SH-SY5Y (cell line): ENCODE results near the gene DLGAP3.

ENCODE experiments used
- GATA2 ChIP-seq: IDR thresholded peaks from 2 replicates; pipeline ENCODE4 v1.6.1; 2011; ENCODE audit warnings: mild to moderate bottlenecking, low read depth, low read length
- GATA3 ChIP-seq: IDR thresholded peaks from 2 replicates; pipeline ENCODE4 v1.6.1; 2011; ENCODE audit warnings: low read depth, mild to moderate bottlenecking, low read length, moderate library complexity

DLGAP3 gene

DNA sequence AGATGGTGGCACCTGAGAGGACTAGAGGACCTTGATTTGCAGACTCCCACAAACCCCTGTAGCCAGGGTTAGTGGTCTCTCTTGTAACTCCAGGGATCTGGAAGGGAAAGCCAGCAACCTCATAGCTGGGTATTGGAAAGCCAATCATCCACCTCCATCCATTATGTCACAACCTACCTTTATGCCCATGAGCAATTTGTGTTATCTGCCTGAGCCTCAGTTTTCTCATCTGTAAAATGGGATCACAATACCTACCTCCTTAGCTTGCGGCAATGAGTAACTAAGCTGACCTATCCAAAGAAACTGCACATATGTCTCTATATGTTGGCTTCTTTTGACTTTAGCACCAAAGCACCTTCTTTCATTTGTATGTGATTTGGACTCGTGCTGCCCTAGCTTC lies 14.5 kb downstream of the DLGAP3 start:
- no peak for TF ChIP-seq GATA3
- TF ChIP-seq GATA2 = no peak

DNA sequence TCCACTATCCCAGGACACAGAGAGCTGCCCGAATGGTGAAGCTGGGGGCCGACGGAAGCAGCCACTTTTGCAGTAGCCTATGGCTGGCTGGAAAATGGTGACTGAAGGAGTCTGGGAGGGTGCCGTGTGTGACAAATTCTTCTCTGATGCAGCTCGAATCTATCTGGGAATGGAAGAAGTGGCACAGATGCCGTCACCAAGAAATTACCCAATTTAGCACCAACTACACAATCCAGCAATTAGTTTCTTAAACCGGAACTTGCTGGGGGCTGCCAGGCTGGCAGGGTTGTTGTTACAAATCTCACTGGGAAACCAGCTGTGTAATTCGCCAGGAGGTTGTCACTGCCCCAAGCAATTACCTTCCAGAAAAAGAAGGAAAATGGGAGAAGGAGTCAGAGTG lies 18.0 kb downstream of the DLGAP3 start:
- no peak for TF ChIP-seq GATA2
- TF ChIP-seq GATA3 = no peak

DNA sequence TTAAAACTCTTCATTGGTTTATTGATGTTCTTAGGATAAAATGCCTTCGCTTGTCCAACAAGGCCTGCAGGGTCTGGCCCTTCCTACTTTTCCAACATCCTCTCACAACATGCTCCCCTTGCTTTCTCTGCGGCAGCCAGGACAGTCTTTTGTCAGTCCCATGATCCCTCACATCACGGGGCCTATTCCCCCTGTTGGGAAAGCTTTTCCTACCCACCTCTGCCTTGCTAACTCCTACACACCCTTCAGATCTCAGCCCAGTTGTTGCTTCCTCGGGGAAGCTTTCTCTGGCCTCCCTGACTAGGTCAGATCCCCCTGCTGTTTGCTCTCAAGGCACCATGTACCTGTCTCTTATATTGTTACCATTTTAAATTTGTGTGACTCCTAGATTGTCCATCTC lies 19.0 kb downstream of the DLGAP3 start:
- TF ChIP-seq GATA2 (no peak), GATA3 (no peak)

DNA sequence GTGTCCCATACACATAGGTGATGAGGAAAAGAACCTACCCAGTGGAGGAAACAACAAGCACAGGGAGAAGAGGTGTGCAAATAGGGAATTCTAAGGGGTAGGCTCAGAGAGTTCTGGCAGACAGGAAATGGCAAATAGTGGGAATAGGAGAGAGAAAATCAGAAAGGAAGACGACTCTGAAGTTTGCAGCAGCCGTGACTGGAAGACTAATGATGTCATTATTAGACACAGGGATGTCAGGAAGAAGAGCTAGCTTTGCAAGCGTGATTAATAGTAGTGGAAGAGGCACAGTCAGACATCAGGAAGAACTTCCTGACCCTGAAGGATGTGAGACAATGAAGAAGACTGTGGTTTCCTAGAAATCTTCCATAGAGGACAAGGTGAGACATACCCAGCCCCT lies 21.1 kb downstream of the DLGAP3 start:
- TF ChIP-seq GATA3 (no peak), GATA2 (no peak)

DNA sequence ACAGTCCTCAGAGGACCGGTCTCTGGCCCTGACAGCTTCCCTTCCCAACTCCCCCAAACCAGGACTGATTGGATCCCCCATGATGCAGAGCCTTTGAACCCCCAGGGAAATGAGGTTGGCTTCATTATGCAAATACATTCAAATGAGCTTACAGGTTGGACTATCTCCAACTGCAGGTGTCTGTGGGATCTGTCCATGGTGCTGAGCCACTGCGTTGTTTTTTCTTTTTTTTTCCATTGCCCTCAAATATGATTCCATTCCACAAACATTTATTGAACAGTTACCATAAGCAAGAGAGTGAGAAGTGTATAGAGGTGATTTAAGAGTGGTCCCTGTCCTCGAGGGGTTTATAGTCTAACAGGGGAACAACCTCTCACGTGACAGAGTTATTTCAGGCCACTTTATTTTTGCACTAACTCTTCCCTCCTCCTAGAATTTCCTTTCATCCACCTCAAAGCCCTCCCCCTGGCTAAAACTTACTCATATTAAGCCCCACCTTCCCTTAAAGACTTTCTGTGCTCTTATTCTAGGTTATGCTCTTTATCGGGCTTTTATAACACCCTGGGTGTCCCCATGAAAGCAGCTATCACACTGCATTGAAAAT lies 21.9 kb downstream of the DLGAP3 start:
- TF ChIP-seq GATA2 = no peak
- no peak for TF ChIP-seq GATA3

DNA sequence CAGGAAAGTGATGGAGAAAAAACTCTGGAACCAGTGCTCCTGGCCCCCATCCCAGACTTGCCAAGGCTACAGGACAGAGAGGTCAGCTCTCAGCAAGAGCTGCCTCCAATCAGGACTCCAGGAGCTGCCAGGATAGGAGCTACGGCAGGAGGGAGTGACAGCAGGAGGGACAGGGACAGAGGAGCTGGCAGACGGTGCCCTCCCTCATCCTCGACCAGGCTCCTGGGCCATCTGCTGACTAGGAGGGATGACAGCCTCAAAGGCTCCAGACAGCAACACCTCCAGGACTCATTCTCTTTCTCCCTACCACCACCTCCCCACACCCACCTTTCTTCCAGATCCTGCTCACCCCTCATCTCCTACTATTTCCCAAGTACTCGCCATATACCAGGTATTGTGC lies 22.7 kb downstream of the DLGAP3 start:
- TF ChIP-seq GATA2 (no peak), GATA3 (no peak)

DNA sequence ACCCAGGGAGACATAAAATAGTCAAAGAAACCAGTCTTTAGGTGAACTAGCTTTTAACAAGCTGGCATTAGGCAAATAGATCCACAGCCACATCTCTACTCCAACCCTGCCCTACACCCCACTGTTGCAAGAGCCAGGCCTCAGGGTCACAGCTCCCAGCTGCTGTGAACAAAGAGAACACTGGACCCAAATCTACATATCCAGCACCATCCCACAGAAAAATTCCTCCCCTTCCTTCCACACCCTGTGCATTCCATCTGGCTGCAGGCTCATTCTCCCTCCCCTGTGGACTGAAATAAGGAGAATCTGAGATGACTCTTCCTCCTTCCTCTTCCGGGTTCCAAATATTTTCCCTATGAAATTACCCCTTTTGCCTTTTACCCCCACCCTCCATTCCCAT lies 23.2 kb downstream of the DLGAP3 start:
- TF ChIP-seq GATA3 = no peak
- no peak for TF ChIP-seq GATA2

DNA sequence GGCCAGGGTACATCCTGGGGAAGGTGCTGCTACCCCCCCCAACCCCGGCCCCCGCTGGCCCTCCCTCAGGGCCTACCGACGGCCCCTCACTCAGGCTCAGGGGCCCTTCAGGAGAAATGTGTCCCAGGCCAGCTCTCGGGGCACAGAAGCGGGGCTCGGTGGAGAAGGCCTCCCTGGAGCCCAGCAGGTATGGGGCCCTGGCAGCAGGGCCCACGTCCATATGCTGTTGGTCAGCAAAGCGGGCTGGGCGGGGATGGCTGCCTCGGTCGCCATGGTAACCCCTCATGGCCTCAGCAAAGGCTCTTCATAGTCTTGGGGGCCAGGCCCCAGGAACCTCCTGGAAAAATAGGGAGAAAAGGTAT lies 24.4 kb downstream of the DLGAP3 start:
- TF ChIP-seq GATA3 (no peak), GATA2 (no peak)

DNA sequence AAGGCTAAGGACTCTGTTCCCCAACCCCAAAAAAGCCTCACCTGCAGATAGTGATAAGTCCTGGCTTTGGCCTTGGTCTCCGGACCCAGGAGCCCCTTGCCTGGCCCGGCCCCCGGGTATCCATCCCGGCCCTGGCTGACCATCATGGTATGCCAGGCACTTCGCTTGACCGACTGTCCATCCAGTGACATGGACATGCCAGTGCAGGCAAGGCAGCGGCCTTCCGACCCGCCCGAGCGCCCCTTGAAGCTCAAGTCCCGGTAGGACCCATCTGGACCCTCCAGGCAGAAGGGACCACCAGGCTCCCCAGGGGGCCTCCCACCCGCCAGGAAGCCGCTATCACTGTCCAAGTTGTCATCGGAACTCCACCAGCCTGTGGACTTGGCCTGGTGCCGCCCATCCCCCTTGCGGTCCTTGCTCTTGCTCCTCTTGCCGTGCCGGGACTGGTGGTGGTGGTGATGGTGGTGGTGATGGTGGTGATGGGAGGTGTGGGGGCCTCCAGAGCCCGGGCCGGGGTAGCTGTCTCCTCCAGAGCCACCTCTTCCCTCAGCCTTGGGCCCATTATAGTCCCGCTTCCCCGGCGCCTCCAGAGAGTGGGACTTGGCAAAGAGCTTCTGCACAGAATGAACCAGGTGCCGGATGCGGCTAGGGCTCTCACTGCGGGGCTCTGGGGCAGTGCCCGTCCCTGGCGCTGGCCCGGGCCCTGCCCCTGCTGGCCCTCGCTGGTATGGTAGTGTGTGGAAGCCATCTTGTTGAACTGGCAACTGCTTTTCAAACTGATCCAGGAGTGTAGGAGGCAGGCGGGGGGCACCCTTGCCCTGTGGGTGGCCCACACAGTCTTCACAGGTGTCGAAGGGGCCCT lies 25.0 kb downstream of the DLGAP3 start:
- no peak for TF ChIP-seq GATA2
- no peak for TF ChIP-seq GATA3

DNA sequence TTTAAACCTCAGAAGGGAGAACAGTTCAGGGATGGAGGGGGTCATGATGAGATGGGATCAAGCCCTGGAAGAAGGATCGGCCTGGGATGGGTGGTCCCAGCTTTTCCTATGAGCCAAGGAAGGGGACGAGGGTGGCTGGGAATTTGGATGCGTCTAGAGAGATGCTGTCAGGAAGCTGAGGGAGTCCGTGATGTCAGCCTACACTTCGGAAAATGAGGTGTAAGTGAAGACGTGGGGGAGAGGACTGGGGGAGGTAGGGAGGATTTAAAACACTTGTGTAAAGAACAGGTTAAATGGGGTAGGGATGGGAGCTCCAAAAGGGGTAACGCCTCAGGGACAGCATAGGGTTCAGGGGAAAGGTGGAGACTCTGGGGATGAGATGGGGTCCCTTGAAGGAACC lies 27.5 kb downstream of the DLGAP3 start:
- TF ChIP-seq GATA2 (no peak), GATA3 (no peak)

DNA sequence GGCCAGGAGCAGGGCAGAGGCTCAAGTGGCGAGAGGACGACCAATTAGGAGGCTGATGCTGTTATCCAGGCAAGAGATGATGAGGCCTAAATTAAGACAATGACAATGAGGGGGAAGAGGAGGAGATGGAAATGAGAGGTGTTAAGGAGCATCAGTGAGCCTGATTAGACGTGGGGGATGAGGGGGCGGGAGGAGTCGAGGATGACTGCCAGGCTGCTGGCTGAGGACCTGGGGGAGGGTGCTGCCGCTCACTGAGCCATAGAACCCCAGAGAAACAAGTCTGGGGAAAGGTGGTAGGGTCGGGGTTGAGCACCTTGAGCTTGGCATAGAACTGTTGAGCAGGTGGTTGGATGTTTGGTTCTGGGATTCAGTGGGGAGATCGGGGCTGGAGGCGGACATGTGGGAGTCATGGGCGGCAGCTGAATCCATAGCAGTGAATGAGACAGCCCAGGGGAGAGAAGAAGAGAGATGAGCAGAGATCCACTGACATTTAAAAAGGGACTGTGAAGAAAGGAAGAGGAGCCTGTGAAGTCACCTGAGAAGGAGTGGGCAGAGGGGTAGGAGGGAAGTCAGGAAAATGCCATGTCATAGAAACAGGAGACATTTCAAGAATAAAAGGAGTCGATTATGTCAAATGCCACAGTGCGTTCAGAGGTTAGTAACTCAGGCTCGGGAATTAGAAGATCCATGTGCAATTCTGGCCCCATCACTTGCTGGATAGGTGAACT lies 28.5 kb downstream of the DLGAP3 start:
- no peak for TF ChIP-seq GATA2
- no peak for TF ChIP-seq GATA3

DNA sequence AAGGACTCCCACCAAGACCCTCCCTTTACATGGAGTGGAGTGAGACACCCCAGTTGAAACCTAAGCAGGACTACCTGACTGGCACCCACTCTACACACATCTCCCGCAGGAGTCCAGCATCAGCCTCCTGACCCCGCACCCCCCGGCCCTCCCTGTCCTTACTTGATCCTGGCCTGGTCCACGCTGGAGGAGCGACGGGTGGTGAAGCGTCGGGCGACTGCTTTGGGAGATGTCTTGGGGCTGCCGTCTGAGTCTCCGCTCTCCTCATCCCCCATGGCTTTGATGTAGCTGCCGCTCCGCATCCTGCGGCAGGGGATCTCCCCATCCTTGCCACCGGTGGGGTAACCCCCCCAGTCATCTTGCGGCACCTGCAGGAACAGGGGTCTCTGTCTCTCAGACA lies 29.5 kb downstream of the DLGAP3 start:
- TF ChIP-seq GATA2 (no peak), GATA3 (no peak)

DNA sequence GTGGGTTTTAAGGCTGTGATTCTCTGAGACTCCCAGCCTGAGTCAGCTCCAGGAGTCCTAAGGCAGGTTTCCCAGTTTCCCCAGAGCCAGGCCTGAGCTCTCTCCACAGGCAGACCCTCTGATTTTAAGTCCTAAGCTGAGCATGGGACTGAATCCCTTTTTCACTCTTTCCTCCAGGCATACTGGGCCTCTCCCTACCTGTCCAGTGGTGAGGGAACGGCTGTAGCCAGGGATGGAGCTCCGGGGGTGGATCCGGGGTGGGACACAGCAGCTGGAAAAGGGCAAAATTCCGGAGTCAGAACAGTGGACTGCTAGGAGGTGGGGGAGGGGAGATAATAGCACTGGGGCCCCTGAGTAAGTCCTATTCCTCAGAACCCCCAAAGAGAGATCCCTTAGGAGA lies 30.0 kb downstream of the DLGAP3 start:
- no peak for TF ChIP-seq GATA2
- TF ChIP-seq GATA3 = no peak

DNA sequence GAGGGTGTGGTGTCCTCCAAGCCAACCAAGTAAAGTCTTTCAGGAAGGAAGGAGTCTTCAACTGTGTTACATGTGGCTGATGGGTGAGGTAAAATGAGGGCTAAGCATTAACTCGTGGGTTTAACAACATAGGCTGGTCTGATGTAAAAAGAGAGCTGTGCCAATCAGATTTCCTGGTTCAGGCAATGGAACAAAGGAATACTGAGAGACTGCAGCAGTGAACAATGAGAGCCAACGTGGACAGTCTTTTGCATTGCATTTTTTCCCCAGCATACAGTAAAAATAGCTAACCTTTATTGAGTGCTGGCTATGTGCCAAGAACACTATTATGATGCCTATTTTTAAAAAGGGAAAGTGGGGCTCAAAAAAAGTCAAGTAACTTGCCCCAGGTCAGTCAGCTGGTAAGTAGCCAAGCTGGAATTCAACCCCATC lies 31.1 kb downstream of the DLGAP3 start:
- TF ChIP-seq GATA3 (no peak), GATA2 (no peak)

DNA sequence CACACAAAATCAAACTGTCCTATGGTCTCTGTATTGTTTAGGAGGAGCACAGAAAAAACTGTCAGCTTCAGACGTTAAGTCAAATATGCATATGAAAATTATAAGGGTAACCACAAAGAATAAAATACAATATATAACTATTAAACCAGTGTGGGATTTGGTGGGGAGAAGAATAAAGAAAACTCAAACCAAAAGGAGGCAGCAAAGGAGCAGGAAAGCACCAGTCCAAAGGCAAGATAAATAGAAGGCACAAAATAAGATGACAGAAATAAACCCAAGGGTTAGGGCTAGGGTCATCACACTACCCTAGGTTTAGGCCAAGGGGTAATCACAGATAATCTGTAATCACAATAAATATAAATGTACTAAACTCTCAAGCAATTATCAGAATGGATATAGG lies 32.8 kb downstream of the DLGAP3 start:
- no peak for TF ChIP-seq GATA2
- no peak for TF ChIP-seq GATA3
